DMS79 (cell line): Measurements from ENCODE around the gene C8A.

Source experiments
- DNase-seq: peaks from one replicate; lab custom pipeline; 2025; lab: John Stamatoyannopoulos, UW

The C8A gene

GRCh38 chr1:56854521-56855099 is at the start of gene C8A:
Gene C8A (plus strand): TSS chr1:56854797. CDS start chr1:56854902, 105 bp downstream.
- no peak for DNase-seq

- DNase-seq = no peak
Measured at GRCh38 chr1:56806804-56807203, 47.8 kb upstream of the C8A start.

GRCh38 chr1:56808410-56808809 is 46.2 kb upstream of the C8A start:
- DNase-seq = peak; percentile 82

GRCh38 chr1:56811331-56811730 is 43.3 kb upstream of the C8A start:
- peak; percentile 46 for DNase-seq

GRCh38 chr1:56814205-56814604 is 40.4 kb upstream of the C8A start:
- DNase-seq = no peak

- no peak for DNase-seq
Measured at GRCh38 chr1:56816264-56816663, 38.3 kb upstream of the C8A start.

- DNase-seq = no peak
Measured at GRCh38 chr1:56816909-56817308, 37.7 kb upstream of the C8A start.

GRCh38 chr1:56817716-56818463 is 36.7 kb upstream of the C8A start:
- DNase-seq = no peak

GRCh38 chr1:56819387-56819899 is 35.2 kb upstream of the C8A start, which contains the start of gene FYB2:
Gene FYB2 (minus strand): TSS chr1:56819404. CDS start chr1:56819290, 114 bp downstream.
- DNase-seq = no peak

GRCh38 chr1:56820755-56821461 is 33.7 kb upstream of the C8A start:
- peak; percentile 21 for DNase-seq

GRCh38 chr1:56821462-56821797 is 33.2 kb upstream of the C8A start:
- DNase-seq = no peak

- no peak for DNase-seq
Measured at GRCh38 chr1:56824271-56824670, 30.3 kb upstream of the C8A start.

GRCh38 chr1:56824938-56825337 is 29.7 kb upstream of the C8A start:
- no peak for DNase-seq

- no peak for DNase-seq
Measured at GRCh38 chr1:56825436-56825835, 29.2 kb upstream of the C8A start.

- no peak for DNase-seq
Measured at GRCh38 chr1:56827711-56828110, 26.9 kb upstream of the C8A start.

- no peak for DNase-seq
Measured at GRCh38 chr1:56830052-56830451, 24.5 kb upstream of the C8A start.

- peak; percentile 13 for DNase-seq
Measured at GRCh38 chr1:56831871-56832693, 22.5 kb upstream of the C8A start.

- DNase-seq = no peak
Measured at GRCh38 chr1:56833088-56833487, 21.5 kb upstream of the C8A start.

- no peak for DNase-seq
Measured at GRCh38 chr1:56834137-56834900, 20.3 kb upstream of the C8A start.

- DNase-seq = no peak
Measured at GRCh38 chr1:56835657-56836056, 18.9 kb upstream of the C8A start.

- DNase-seq = no peak
Measured at GRCh38 chr1:56836359-56836758, 18.2 kb upstream of the C8A start.
